Left lung (tissue), 10 donors: ENCODE results near the gene CD70. TPM values are rescaled to one million over a fixed set of nuclear protein-coding genes. Genes with fewer than 3 reads are reported as not detected.

Source experiments
- ATAC-seq: fragments of 200-7000 bp; cut with Tn5 transposase; one replicate; pipeline ENCODE4 v1.9.1; 2020; ENCODE audit warnings: moderate library complexity
- DNase-seq, 4 donors: peaks; one replicate each; pipeline ENCODE4 v3.0.0-alpha.2; 2013 to 2020
- H3K27ac ChIP-seq, 2 donors: fragments of 200-600 bp; sonication (generic) in 1 of 2; one replicate each; pipeline versions ENCODE4 v1.5.0 to v1.8.0; 2020 to 2021
- H3K27me3 ChIP-seq, 2 donors: fragments of 200-600 bp; sonication (generic) in 1 of 2; one replicate each; pipeline versions ENCODE4 v1.5.0 to v1.8.0; 2020 to 2021
- H3K36me3 ChIP-seq, 2 donors: fragments of 200-600 bp; sonication (generic) in 1 of 2; one replicate each; pipeline versions ENCODE4 v1.5.0 to v1.8.0; 2020 to 2021
- H3K4me1 ChIP-seq, 2 donors: fragments of 200-600 bp; one replicate each; pipeline ENCODE4 v1.8.0; 2021
- H3K4me3 ChIP-seq, 2 donors: fragments of 200-600 bp; sonication (generic) in 1 of 2; one replicate each; pipeline versions ENCODE4 v1.5.0 to v1.8.0; 2020 to 2021; ENCODE audit warnings: mild to moderate bottlenecking in 1 of 2
- H3K9me3 ChIP-seq, 2 donors: fragments of 200-600 bp; sonication (generic) in 1 of 2; one replicate each; pipeline versions ENCODE4 v1.5.0 to v1.8.0; 2020 to 2021
- CTCF ChIP-seq, 2 donors: fragments of 200-600 bp; sonication (generic) in 1 of 2; IDR thresholded peaks; one replicate each; pipeline versions ENCODE4 v1.5.0 to v1.8.0; 2021; ENCODE audit warnings: antibody characterized with exemption in 2 of 2
- intact Hi-C, 2 donors: fragments of 100-400 bp; cut with DNase I; formaldehyde crosslinking; loops; one replicate each; pipeline versions ENCODE4 v1.11.2 to v1.14.2; 2022
- polyA plus RNA-seq, 6 donors: library from polyadenylated mRNA; unstranded; fragments of 120-200 nt; gene quantifications; one replicate each; pipeline ENCODE4 v1.2.1, GENCODE V29; 2013; ENCODE audit not compliant: insufficient read length in 6 of 6
- total RNA-seq, 2 donors: library from RNA; stranded (reverse); fragmentation: NEBNext Ultra II Directional; extraction: Animal tissue kit (Norgen Biotek cat#: 25700); gene quantifications; one replicate each; pipeline ENCODE4 v1.2.1, GENCODE V29; 2021
- donor health status: DM: no; HTN: yes; CAD: no.
- donor health status: DM: no; HTN: no; CAD: no.

CD70 gene
- total and polyA plus RNA-seq, 8 donors: 0.22 to 0.53 (median 0.39) TPM; not detected in 4

GRCh38 chr19:6579450-6580178 lies 11.3 kb downstream of the CD70 start:
- ATAC-seq (no peak), DNase-seq (no peak)
- Histone ChIP-seq H3K36me3 (no peaks in the 10 kb centered on the region), H3K4me1 (no peaks in the 10 kb centered on the region), H3K27ac (no peak overlapping the region), H3K9me3 (no peaks in the 10 kb centered on the region), H3K4me3 (no peak overlapping the region), H3K27me3 (peaks cover 0 to 18% of the 10 kb centered on the region in 2 donors)
- no peak for TF ChIP-seq CTCF (IDR thresholded peaks at IDR 0.05)
- intact Hi-C loops: no loop called here

DNA sequence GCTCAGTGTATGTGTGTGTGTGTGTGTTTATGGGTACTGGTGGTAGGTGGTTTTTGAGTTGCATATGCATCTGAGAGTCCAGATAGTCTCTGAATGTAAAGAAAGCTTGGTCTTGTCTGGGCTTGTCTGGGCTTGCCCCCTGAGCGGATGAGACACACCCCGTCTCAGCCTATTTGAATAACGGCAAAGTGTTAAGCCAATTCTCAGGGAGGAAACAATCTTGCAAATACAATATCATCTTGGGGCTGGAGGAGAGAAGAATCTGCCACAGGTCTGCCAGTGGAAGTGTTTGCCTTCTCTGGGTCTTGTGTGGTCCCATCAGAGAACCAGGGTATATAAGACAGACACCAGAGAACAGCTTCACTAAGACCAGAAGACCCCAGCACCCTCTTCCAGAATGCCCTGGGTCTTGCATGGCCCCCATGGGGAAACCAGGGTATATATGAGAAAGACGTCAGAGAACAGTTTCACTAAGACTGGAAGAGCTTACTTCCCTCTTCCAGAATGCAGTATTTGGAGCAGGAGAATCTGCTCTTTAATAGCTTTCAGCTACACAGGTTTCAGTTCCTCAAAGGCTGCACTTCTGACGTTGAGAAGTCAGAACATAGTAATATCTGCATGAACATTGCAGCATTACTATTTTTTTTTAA lies 13.3 kb downstream of the CD70 start:
- ATAC-seq: peak; percentile 83
- H3K4me1 ChIP-seq: no peaks in the 10 kb centered on the region
- no peak for DNase-seq
- no peaks in the 10 kb centered on the region for H3K9me3 ChIP-seq
- peaks cover 0 to 5% of the 10 kb centered on the region in 2 donors for H3K27me3 ChIP-seq
- TF ChIP-seq CTCF (IDR thresholded peaks at IDR 0.05): no peak
- H3K4me3 ChIP-seq: no peak overlapping the region
- H3K27ac ChIP-seq: no peak overlapping the region
- intact Hi-C loops: no loop called here
- no peaks in the 10 kb centered on the region for H3K36me3 ChIP-seq

GRCh38 chr19:6576869-6577475 lies 14.0 kb downstream of the CD70 start:
- no peak for TF ChIP-seq CTCF (IDR thresholded peaks at IDR 0.05)
- H3K4me3 ChIP-seq: no peak overlapping the region
- H3K27me3 ChIP-seq: peaks cover 0 to 11% of the 10 kb centered on the region in 2 donors
- H3K27ac ChIP-seq: no peak overlapping the region
- H3K9me3 ChIP-seq: no peaks in the 10 kb centered on the region
- intact Hi-C loops: no loop called here
- H3K4me1 ChIP-seq: no peaks in the 10 kb centered on the region
- DNase-seq (no peak), ATAC-seq (no peak)
- no peaks in the 10 kb centered on the region for H3K36me3 ChIP-seq

DNA sequence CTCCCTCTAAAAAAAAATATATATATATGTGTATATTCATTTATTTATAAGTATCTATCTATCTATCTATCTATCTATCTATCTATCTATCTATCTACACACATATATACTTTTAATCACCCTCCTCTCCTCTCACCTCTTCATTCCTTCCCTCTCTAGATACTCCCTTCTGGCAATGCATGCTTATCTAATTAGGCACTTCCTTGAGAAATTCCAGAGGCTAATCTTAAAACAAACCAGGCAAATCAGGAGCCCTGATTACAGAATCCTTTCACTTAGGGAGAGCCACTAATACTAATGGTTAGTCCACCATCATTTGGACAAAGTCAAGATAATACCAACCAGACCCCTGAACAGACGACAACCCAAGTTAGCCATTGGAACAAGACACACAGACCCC lies 17.6 kb downstream of the CD70 start:
- no peak for TF ChIP-seq CTCF (IDR thresholded peaks at IDR 0.05)

GRCh38 chr19:6572217-6572616 lies 18.7 kb downstream of the CD70 start:
- Histone ChIP-seq H3K27me3 (peaks cover 0 to 36% of the 10 kb centered on the region in 2 donors), H3K9me3 (peaks cover 0 to 3% of the 10 kb centered on the region in 2 donors), H3K4me3 (no peak overlapping the region), H3K4me1 (no peaks in the 10 kb centered on the region), H3K27ac (no peak overlapping the region), H3K36me3 (no peaks in the 10 kb centered on the region)
- TF ChIP-seq CTCF (IDR thresholded peaks at IDR 0.05): no peak
- intact Hi-C loops: no loop called here
- ATAC-seq (peak; percentile 76), DNase-seq (peak in 1 of 4 donors; percentile 75)

More for the DNA sequence above, 17.6 kb downstream of the CD70 start:
- H3K27ac ChIP-seq: no peak overlapping the region
- no peaks in the 10 kb centered on the region for H3K36me3 ChIP-seq
- no peaks in the 10 kb centered on the region for H3K4me1 ChIP-seq
- intact Hi-C loops: no loop called here
- H3K9me3 ChIP-seq: peaks cover 0 to 3% of the 10 kb centered on the region in 2 donors
- no peak overlapping the region for H3K4me3 ChIP-seq
- peaks cover 0 to 32% of the 10 kb centered on the region in 2 donors for H3K27me3 ChIP-seq
- DNase-seq: no peak
- ATAC-seq: no peak
